K562 (cell line): ENCODE data around the gene ARF1. TPM values are rescaled to one million over a fixed set of nuclear protein-coding genes. Genes with fewer than 3 reads are reported as not detected.
A peak's percentile ranks its signal among the peaks of the same experiment; 100 is the strongest.

Source experiments
- ETV1 ChIP-seq: fragments of 450-650 bp; conservative IDR thresholded peaks from 2 replicates; pipeline ENCODE4 v1.6.1; 2016; ENCODE audit warnings: missing genetic modification characterization, control low read depth, low read depth, missing compliant biosample characterization
- JUNB ChIP-seq: fragments of 450-650 bp; formaldehyde crosslinking; conservative IDR thresholded peaks from 2 replicates; pipeline ENCODE4 v1.4.0; 2020; ENCODE audit warnings: mild to moderate bottlenecking
- KDM5B ChIP-seq: fragments of 200-600 bp; sonication (generic); IDR thresholded peaks from 2 replicates; pipeline ENCODE4 v1.6.1; 2012; ENCODE audit warnings: low read depth, mild to moderate bottlenecking, moderate library complexity, low read length, control low read depth, inconsistent platforms; ENCODE audit not compliant: insufficient replicate concordance
- POLR2G ChIP-seq: fragments of 200-400 bp; formaldehyde crosslinking; IDR thresholded peaks from 2 replicates; pipeline ENCODE4 v1.6.1; 2017; ENCODE audit warnings: low read depth, mild to moderate bottlenecking, antibody characterized with exemption, low read length, moderate library complexity
- RAD21 ChIP-seq, 2 experiments: fragments of 250-450 bp in 1 of 2; fragments of 450-650 bp in 1 of 2; sonication (Bioruptor Pico) in 1 of 2; formaldehyde crosslinking in 1 of 2; IDR thresholded peaks in 1 of 2; conservative IDR thresholded peaks in 1 of 2; 2 replicates each; pipeline versions ENCODE4 v1.4.0 to v1.8.0; 2020 to 2022; ENCODE audit warnings: mild to moderate bottlenecking in 2 of 2, moderate library complexity in 1 of 2
- RUNX1 ChIP-seq: sonication (generic); IDR thresholded peaks from 2 replicates; pipeline ENCODE4 v1.6.1; 2016; ENCODE audit warnings: antibody characterized with exemption, low read depth
- ZNF124 ChIP-seq: sonication (generic); formaldehyde crosslinking; IDR thresholded peaks from 2 replicates; pipeline ENCODE4 v1.8.1; 2022; ENCODE audit warnings: missing genetic modification reagents
- ZNF184 ChIP-seq: sonication (generic); formaldehyde crosslinking; IDR thresholded peaks from 2 replicates; pipeline ENCODE4 v1.5.0; 2020; ENCODE audit warnings: missing genetic modification reagents
- ZNF398 ChIP-seq: fragments of 250-450 bp; sonication (Bioruptor Pico); IDR thresholded peaks from 2 replicates; pipeline ENCODE4 v1.8.0; 2021; ENCODE audit warnings: moderate library complexity, mild to moderate bottlenecking, inconsistent platforms
- ZNF518B ChIP-seq: fragments of 250-450 bp; sonication (Bioruptor Pico); IDR thresholded peaks from 2 replicates; pipeline ENCODE4 v1.5.0; 2021; ENCODE audit warnings: mild to moderate bottlenecking, moderate library complexity
- ZNF586 ChIP-seq: fragments of 450-650 bp; formaldehyde crosslinking; conservative IDR thresholded peaks from 2 replicates; pipeline ENCODE4 v1.4.0; 2020; ENCODE audit warnings: mild to moderate bottlenecking, moderate library complexity
- polyA plus RNA-seq, 8 experiments: library from polyadenylated mRNA; depleted of rRNA in 4 of 8; stranded (reverse) in 5 of 8; unstranded in 3 of 8; fragments of >200 nt; fragmentation: Nextera tagmentation in 2 of 8; fragmentation: Illumina TruSeq in 1 of 8; extraction: Ambion mirVana in 2 of 8; extraction: Trizol in 1 of 8; gene quantifications; 2 replicates each; pipeline versions ENCODE4 v1.2.1 to v1.2.3, GENCODE V29; 2011 to 2014; ENCODE audit warnings: inconsistent platforms in 1 of 8, missing spikeins in 1 of 8
- total RNA-seq, 7 experiments: library from RNA; depleted of rRNA in 6 of 7; stranded (reverse); fragments of >200 nt in 6 of 7; fragmentation: Illumina TruSeq in 2 of 7; extraction: Trizol in 2 of 7; gene quantifications; 2 replicates each; pipeline versions ENCODE4 v1.2.1 to v1.2.3, GENCODE V29; 2011 to 2021; ENCODE audit warnings: low replicate concordance in 1 of 7
- TF ChIP-seq, protein P1 (sequence below): fragments of 450-650 bp; formaldehyde crosslinking; IDR thresholded peaks from 2 replicates; pipeline ENCODE4 v1.4.0; 2022; ENCODE audit warnings: missing genetic modification characterization

Gene ARF1
- total and polyA plus RNA-seq, 9 of the 15 experiments (the other 6 are each of a cell fraction or from before 2014, with no cell fraction given): 69.8 to 593 (median 325) TPM

DNA sequence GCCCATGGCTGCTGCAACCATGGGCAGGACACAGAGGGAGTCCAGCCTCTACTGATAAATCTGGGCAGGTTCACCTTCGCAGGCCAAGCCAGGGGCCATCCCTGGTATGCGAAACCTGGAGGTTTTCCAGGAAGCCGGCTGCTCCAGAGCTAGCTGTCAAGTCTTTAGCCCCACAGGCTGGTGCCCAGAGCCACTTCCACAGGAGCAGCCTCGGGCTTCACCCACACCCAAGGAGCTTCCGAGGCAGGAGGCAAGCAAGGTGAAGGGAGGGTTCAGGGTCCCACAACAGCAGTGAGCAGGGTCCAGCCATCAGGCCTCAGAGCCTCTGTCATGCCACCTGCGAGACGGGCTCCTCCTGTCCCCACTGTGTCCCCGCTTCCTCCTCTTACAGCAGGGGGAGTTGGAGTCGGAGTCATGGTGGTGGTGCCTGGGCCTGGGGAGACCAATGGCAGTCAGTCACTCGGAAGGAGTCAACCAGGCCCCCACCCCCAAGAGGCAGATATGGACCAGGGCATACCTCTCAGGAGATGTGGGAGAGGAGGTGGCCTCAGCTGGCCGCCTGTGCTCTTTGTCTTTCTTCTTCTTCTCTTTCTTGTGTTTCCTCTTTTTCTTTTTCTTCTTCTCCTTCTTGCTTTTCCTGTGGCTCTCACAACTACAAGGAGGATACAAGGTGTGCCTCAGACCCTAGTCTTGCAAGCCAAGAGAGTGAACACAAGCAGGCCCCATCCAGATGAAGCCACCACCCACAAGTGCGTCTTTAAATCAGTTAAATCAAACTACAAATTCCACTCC, 18.5 kb downstream of the ARF1 start (continued):
- TF ChIP-seq ZNF398 (CRISPR knock-in tag): no peak
- TF ChIP-seq POLR2G: peak; percentile 77
- TF ChIP-seq ZNF586: no peak
- TF ChIP-seq RAD21 (CRISPR knock-in tag; conservative IDR thresholded peaks at IDR 0.05 in 1 of 2, IDR thresholded peaks at IDR 0.05 in 1 of 2): no peak
- TF ChIP-seq KDM5B: no peak
- no peak for TF ChIP-seq RUNX1
- no peak for TF ChIP-seq JUNB (CRISPR knock-in tag)
- no peak for TF ChIP-seq ZNF518B (CRISPR knock-in tag)
- no peak for TF ChIP-seq ETV1 (tag)
- TF ChIP-seq, protein P1, sequence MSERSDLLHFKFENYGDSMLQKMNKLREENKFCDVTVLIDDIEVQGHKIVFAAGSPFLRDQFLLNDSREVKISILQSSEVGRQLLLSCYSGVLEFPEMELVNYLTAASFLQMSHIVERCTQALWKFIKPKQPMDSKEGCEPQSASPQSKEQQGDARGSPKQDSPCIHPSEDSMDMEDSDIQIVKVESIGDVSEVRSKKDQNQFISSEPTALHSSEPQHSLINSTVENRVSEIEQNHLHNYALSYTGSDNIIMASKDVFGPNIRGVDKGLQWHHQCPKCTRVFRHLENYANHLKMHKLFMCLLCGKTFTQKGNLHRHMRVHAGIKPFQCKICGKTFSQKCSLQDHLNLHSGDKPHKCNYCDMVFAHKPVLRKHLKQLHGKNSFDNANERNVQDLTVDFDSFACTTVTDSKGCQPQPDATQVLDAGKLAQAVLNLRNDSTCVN: no peak
- no peak for TF ChIP-seq ZNF124 (CRISPR knock-in tag)
- no peak for TF ChIP-seq ZNF184 (CRISPR knock-in tag)
